K562 (cell line): ENCODE results near the gene PPP1R14C. TPM values are rescaled to one million over a fixed set of nuclear protein-coding genes. Genes with fewer than 3 reads are reported as not detected.

ENCODE experiments used
- ATAC-seq: fragments of 200-7000 bp; cut with Tn5 transposase; 3 replicates; pipeline ENCODE4 v1.9.1; 2020; ENCODE audit warnings: moderate library complexity
- BruUV-seq: library from RNA; stranded (reverse); fragments of 400-500 nt; replicated peaks from 2 replicates; lab custom pipeline; 2021; lab: Mats Ljungman, UMichigan
- CTCF ChIA-PET: fragments of 300-600 bp; formaldehyde crosslinking; extraction: SDS; loops from one replicate; lab custom pipeline; 2021; ENCODE audit warnings: low intra/inter-chr PET ratio; lab: Yijun Ruan, JAX
- POLR2A ChIA-PET: fragments of 300-600, 350-650 bp; sonication (Branson Sonifier 250); formaldehyde crosslinking; extraction: SDS; loops from one replicate; lab custom pipeline; 2021; ENCODE audit warnings: antibody characterized with exemption, inconsistent platforms; lab: Yijun Ruan, JAX
- DNase-seq, 4 experiments: peaks; one replicate each; pipeline versions ENCODE4 v3.0.0 to v3.0.0-alpha.2; 2011 to 2018; ENCODE audit warnings: low spot score in 3 of 4, mixed read lengths in 3 of 4; ENCODE audit errors: extremely low read depth in 1 of 4
- FAIRE-seq: peaks from 2 replicates; lab custom pipeline; 2011; peaks lifted over from hg19 to GRCh38; lab: Jason Lieb, UNC
- H2AFZ ChIP-seq: 2 replicates; pipeline ENCODE4 v1.6.0; 2011; ENCODE audit warnings: low read depth, low read length, control low read depth, inconsistent platforms
- H3K27ac ChIP-seq: fragments of 200-600 bp; 3 replicates; pipeline ENCODE4 v1.8.0; 2011; ENCODE audit warnings: low read depth, mild to moderate bottlenecking, control low read depth, inconsistent platforms, low read length, moderate library complexity, mixed read lengths; ENCODE audit errors: extremely low read depth
- H3K27me3 ChIP-seq, 2 experiments: fragments of 300-600 bp in 1 of 2; 2 replicates in 1 of 2; 3 replicates in 1 of 2; pipeline versions ENCODE4 v1.6.0 to v1.8.0; 2011; ENCODE audit warnings: inconsistent platforms in 2 of 2, low read length in 2 of 2, mild to moderate bottlenecking in 1 of 2, mixed read lengths in 1 of 2, moderate library complexity in 1 of 2; ENCODE audit not compliant: control insufficient read depth in 2 of 2, insufficient read depth in 2 of 2
- H3K36me3 ChIP-seq: fragments of 300-600 bp; 3 replicates; pipeline ENCODE4 v1.8.0; 2011; ENCODE audit warnings: mild to moderate bottlenecking, low read length, inconsistent platforms; ENCODE audit not compliant: control insufficient read depth, insufficient read depth
- H3K4me1 ChIP-seq, 2 experiments: fragments of 200-600 bp in 1 of 2; replicated peaks in 1 of 2; 2 replicates in 1 of 2; 3 replicates in 1 of 2; pipeline versions ENCODE4 v1.5.1 to v1.8.0; 2011; ENCODE audit warnings: inconsistent platforms in 2 of 2, low read length in 2 of 2, mild to moderate bottlenecking in 1 of 2, mixed read lengths in 1 of 2, moderate library complexity in 1 of 2; ENCODE audit not compliant: control insufficient read depth in 2 of 2, insufficient read depth in 2 of 2
- H3K4me2 ChIP-seq: 2 replicates; pipeline ENCODE4 v1.6.1; 2011; ENCODE audit warnings: low read length, control low read depth, inconsistent platforms, mixed read lengths; ENCODE audit not compliant: insufficient read depth
- H3K4me3 ChIP-seq: fragments of 200-600 bp; sonication (generic), shearing (Covaris generic); 2 replicates; pipeline ENCODE4 v1.5.1; 2016; ENCODE audit warnings: control low read depth, inconsistent platforms
- H3K79me2 ChIP-seq: fragments of 200-600 bp; 3 replicates; pipeline ENCODE4 v1.8.0; 2011; ENCODE audit warnings: low read length, inconsistent platforms; ENCODE audit not compliant: control insufficient read depth, insufficient read depth
- H3K9ac ChIP-seq, 2 experiments: 2 replicates each; pipeline versions ENCODE4 v1.6.0 to v1.6.1; 2011; ENCODE audit warnings: low read depth in 2 of 2, low read length in 2 of 2, control low read depth in 1 of 2, inconsistent platforms in 1 of 2, mild to moderate bottlenecking in 1 of 2, mixed read lengths in 1 of 2; ENCODE audit not compliant: insufficient read depth in 1 of 2
- H3K9me1 ChIP-seq: one replicate; pipeline ENCODE4 v1.6.0; 2011; ENCODE audit warnings: inconsistent platforms, mild to moderate bottlenecking, low read length, moderate library complexity; ENCODE audit not compliant: control insufficient read depth, insufficient read depth
- H3K9me3 ChIP-seq: replicated peaks from 2 replicates; pipeline ENCODE4 v1.5.1; 2011; ENCODE audit warnings: low read depth, low read length, inconsistent platforms; ENCODE audit not compliant: control insufficient read depth, insufficient read depth
- H4K20me1 ChIP-seq: replicated peaks from 2 replicates; pipeline ENCODE4 v1.6.1; 2011; ENCODE audit warnings: low read length, inconsistent platforms, mixed read lengths; ENCODE audit not compliant: control insufficient read depth, insufficient read depth
- CBX3 ChIP-seq, 2 experiments: IDR thresholded peaks; 1 replicate in 1 of 2; 2 replicates in 1 of 2; pipeline ENCODE4 v1.6.1; 2012; ENCODE audit warnings: inconsistent platforms in 2 of 2, low read length in 2 of 2, borderline replicate concordance in 1 of 2, control low read depth in 1 of 2
- HDAC8 ChIP-seq: fragments of 450-650 bp; IDR thresholded peaks from 2 replicates; pipeline ENCODE4 v1.6.1; 2016; ENCODE audit warnings: mild to moderate bottlenecking, missing genetic modification characterization, moderate library complexity, missing compliant biosample characterization
- IRF2 ChIP-seq: sonication (generic); formaldehyde crosslinking; IDR thresholded peaks from 2 replicates; pipeline ENCODE4 v1.8.1; 2022; ENCODE audit warnings: mild to moderate bottlenecking, missing genetic modification reagents
- RFX1 ChIP-seq: fragments of 450-650 bp; IDR thresholded peaks from 2 replicates; pipeline ENCODE4 v1.6.1; 2016; ENCODE audit warnings: mild to moderate bottlenecking, moderate library complexity
- WGBS: fragments of 100-300 bp; shearing (Covaris generic); methylation state at CpG from one replicate; pipeline ENCODE4 v1.1.6; 2016; ENCODE audit warnings: low coverage, mixed read lengths; ENCODE audit not compliant: insufficient coverage; ENCODE audit errors: missing lambda C conversion rate; 5-methylcytosine and 5-hydroxymethylcytosine counted together
- in situ Hi-C: fragments of 300-500 bp; cut with MboI; formaldehyde crosslinking; loops from 4 replicates; pipeline ENCODE4 v1.15.0; 2018; ENCODE audit warnings: inconsistent platforms, mixed read lengths
- intact Hi-C: fragments of 100-400 bp; cut with micrococcal nuclease; formaldehyde crosslinking; loops from 2 replicates; pipeline ENCODE4 v1.14.2; 2022
- polyA plus RNA-seq, 8 experiments: library from polyadenylated mRNA; depleted of rRNA in 4 of 8; stranded (reverse) in 5 of 8; unstranded in 3 of 8; fragments of >200 nt; fragmentation: Nextera tagmentation in 2 of 8; fragmentation: Illumina TruSeq in 1 of 8; extraction: Ambion mirVana in 2 of 8; extraction: Trizol in 1 of 8; gene quantifications; 2 replicates each; pipeline versions ENCODE4 v1.2.1 to v1.2.3, GENCODE V29; 2011 to 2014; ENCODE audit warnings: inconsistent platforms in 1 of 8, missing spikeins in 1 of 8
- total RNA-seq, 7 experiments: library from RNA; depleted of rRNA in 6 of 7; stranded (reverse); fragments of >200 nt in 6 of 7; fragmentation: Illumina TruSeq in 2 of 7; extraction: Trizol in 2 of 7; gene quantifications; 2 replicates each; pipeline versions ENCODE4 v1.2.1 to v1.2.3, GENCODE V29; 2011 to 2021; ENCODE audit warnings: low replicate concordance in 1 of 7
- TF ChIP-seq, protein P1 (sequence below), 3 experiments: fragments of 200-800 bp in 1 of 3; sonication (Bioruptor generic) in 1 of 3; sonication (generic) in 1 of 3; formaldehyde crosslinking in 1 of 3; IDR thresholded peaks; 2 replicates each; pipeline versions ENCODE4 v1.6.1 to v1.8.0; 2016 to 2022; ENCODE audit warnings: mild to moderate bottlenecking in 2 of 3, missing compliant biosample characterization in 2 of 3, missing genetic modification characterization in 2 of 3, missing genetic modification reagents in 1 of 3

The PPP1R14C gene
- total and polyA plus RNA-seq, 9 of the 15 experiments (the other 6 are each of a cell fraction or from before 2014, with no cell fraction given): 4.5 to 16.6 (median 11.9) TPM

- Histone ChIP-seq H3K4me3 (no peak overlapping the region), H3K4me1 (peaks cover 11 to 15% of the 10 kb centered on the region in 2 experiments; a peak in 3 of 5 replicates), H3K27ac (no peak overlapping the region), H2AFZ (peak overlapping the region; percentile 30), H3K36me3 (no peaks in the 10 kb centered on the region), H3K27me3 (no peaks in the 10 kb centered on the region)
- WGBS: 59% methylated on average over 2 of the region's 2 CpGs
- peak; percentile 34; the same call in 1 of the 3 replicates for ATAC-seq
- peak; percentile 87 for TF ChIP-seq RFX1
- TF ChIP-seq CBX3 (IDR thresholded peaks at IDR 0.05; ENCODE audit: borderline replicate concordance in 1 of 2, low read length in 2 of 2): peak in 1 of 2 experiments; percentile 41; a peak in 1 of 3 replicates
- no peak for TF ChIP-seq HDAC8 (tag)
- TF ChIP-seq, all 486 proteins: peak for 2
- no peaks in the 10 kb centered on the region for H3K79me2 ChIP-seq
- H3K9me3 ChIP-seq: no peaks in the 10 kb centered on the region
- in situ Hi-C loops: no loop called here
- no peak overlapping the region for H3K9ac ChIP-seq
- H3K4me2 ChIP-seq: no peak overlapping the region
- BruUV-seq: no TSS peak
- CTCF ChIA-PET: no interaction called here
- H4K20me1 ChIP-seq: no peaks in the 10 kb centered on the region
- intact Hi-C loops: no loop called here
- POLR2A ChIA-PET: interaction anchor here (0.6 to 1.5 kb wide), 7 partner anchors 9 to 29 kb away, joined by 3 to 6 read pairs (median 3); no protein-coding TSS in a partner anchor
- no peaks in the 10 kb centered on the region for H3K9me1 ChIP-seq
- no peak for DNase-seq
- no peak for FAIRE-seq
Observed at GRCh38 chr6:150286912-150287311, 144.1 kb downstream of the PPP1R14C start.

- Histone ChIP-seq H3K79me2 (no peaks in the 10 kb centered on the region), H3K27me3 (no peaks in the 10 kb centered on the region), H3K9me3 (peaks cover 4% of the 10 kb centered on the region; the same call in 1 of the 2 replicates), H3K4me3 (no peak overlapping the region), H4K20me1 (no peaks in the 10 kb centered on the region), H3K4me2 (no peak overlapping the region)
- POLR2A ChIA-PET: interaction anchor here (1.2 kb wide), 1 partner anchor 17 kb away, joined by 4 read pairs; no protein-coding TSS in a partner anchor
- in situ Hi-C loops: no loop called here
- ATAC-seq: no peak
- CTCF ChIA-PET: no interaction called here
- TF ChIP-seq IRF2 (CRISPR knock-in tag): no peak
- TF ChIP-seq, protein P1, sequence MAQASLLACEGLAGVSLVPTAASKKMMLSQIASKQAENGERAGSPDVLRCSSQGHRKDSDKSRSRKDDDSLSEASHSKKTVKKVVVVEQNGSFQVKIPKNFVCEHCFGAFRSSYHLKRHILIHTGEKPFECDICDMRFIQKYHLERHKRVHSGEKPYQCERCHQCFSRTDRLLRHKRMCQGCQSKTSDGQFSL (CRISPR knock-in tag; IDR thresholded peaks at IDR 0.05): no peak
- TF ChIP-seq, protein P1 (tag; IDR thresholded peaks at IDR 0.05): 0 out of 4 replicates have a peak, but pooled peaks of 1 of the 2 experiments have one; percentile 14
- TF ChIP-seq, all 486 proteins: peak for 1
- H2AFZ ChIP-seq: 0 out of 2 replicates have a peak overlapping the region, but pooled peaks have one; percentile 7
- intact Hi-C loops: no loop called here
- H3K4me1 ChIP-seq: peaks cover 11 to 25% of the 10 kb centered on the region in 2 experiments; a peak in 4 of 5 replicates
- no peak for FAIRE-seq
- H3K36me3 ChIP-seq: no peaks in the 10 kb centered on the region
- no TSS peak for BruUV-seq
- no peak overlapping the region for H3K9ac ChIP-seq
- 50% methylated on average over 4 of the region's 4 CpGs for WGBS
- no peaks in the 10 kb centered on the region for H3K9me1 ChIP-seq
- no peak for DNase-seq
- H3K27ac ChIP-seq: no peak overlapping the region
Observed at GRCh38 chr6:150288456-150288855, 145.6 kb downstream of the PPP1R14C start.
